Femur (tissue), 1 donor: ENCODE measurements around the gene HSFX2.
"Not testable (repeated sequence)": the region's sequence is repeated elsewhere in the genome, so short reads cannot be mapped to it uniquely, and the experiment has no call there.

Experiments
- DNase-seq: peaks from one replicate; pipeline ENCODE4 v3.0.0-alpha.2; 2017

The HSFX2 gene, protein sequence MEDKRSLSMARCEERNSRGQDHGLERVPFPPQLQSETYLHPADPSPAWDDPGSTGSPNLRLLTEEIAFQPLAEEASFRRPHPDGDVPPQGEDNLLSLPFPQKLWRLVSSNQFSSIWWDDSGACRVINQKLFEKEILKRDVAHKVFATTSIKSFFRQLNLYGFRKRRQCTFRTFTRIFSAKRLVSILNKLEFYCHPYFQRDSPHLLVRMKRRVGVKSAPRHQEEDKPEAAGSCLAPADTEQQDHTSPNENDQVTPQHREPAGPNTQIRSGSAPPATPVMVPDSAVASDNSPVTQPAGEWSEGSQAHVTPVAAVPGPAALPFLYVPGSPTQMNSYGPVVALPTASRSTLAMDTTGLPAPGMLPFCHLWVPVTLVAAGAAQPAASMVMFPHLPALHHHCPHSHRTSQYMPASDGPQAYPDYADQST

DNA sequence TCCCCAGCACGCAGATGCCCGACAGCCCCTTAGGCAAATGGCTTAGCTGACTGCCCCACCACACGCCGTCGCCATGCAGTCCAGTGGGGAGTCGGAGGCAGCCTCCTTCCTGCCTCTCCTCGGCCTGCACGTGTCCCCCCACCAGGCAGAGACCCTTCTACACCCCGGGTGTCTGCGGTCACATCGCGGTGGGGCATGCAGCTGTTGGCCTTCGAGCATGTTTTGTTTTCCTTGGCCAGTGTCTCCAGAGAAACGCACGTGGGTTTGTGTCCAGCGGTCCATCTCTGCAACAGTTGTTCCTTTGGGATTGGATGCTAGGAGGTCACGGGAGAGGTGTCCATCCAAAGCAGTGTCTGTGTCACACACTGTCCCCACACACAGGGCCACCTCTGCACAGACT is at the start of gene HSFX2:
TSS of gene HSFX2 (minus strand) at position 101 of the 400 bp plus-strand sequence. CDS start 614 bp downstream, outside the sequence.
- not testable (repeated sequence) for DNase-seq

DNA sequence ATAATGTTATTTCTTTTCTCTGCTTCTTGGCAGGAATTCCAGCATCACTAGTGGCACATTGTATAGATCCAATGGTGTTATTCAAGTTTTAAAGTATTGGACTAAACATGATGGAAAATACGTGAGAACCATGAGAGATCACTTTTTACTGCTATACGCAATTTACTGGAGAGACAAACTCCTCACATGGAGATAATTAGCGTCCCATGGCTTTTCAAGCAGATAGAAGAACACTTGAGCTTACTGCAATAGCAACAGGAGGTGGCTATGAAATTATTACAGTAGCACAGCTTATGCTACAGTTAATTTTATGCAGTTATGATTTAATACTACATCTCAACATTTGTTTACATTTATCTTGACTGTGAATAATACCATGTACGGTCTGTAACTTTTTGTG is 48.4 kb upstream of the HSFX2 start:
- no peak for DNase-seq

DNA sequence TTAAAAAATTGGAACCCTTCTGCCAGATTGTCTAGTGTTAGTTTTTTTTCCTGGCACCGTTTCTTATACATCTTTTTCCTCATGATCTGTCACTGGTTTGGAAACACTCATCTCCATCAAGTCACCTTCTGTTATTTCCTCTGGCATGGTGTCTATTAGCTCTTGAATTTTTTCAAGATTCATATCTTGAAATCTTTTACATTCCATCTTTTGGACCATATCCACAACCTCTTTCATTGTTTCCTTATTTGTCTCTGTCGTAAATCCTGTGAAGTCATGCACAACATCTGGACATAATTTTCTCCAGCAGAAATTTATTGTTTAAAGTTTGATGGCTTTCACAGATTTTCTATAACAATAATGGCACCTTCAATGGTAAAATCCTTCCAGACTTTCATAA is 46.7 kb upstream of the HSFX2 start:
- DNase-seq: no peak

DNA sequence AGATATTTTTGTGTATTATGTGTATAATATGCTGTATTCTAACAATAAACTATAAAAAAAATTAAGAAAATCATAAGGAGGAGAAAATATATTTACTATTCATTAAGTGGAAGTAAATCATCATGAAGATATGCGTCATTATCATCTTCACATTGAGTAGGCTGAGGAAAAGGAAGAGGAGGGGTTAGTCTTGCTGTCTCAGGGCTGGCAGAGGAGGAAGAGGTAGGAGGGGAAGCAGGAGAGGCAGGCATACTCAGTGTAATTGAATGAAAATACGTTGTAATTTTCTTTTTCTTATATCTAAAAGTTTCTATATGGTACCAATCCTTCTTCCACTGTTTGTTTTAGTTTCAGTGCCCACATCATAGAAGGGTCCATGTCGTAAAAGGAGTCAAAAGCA is 46.3 kb upstream of the HSFX2 start:
- DNase-seq: no peak

DNA sequence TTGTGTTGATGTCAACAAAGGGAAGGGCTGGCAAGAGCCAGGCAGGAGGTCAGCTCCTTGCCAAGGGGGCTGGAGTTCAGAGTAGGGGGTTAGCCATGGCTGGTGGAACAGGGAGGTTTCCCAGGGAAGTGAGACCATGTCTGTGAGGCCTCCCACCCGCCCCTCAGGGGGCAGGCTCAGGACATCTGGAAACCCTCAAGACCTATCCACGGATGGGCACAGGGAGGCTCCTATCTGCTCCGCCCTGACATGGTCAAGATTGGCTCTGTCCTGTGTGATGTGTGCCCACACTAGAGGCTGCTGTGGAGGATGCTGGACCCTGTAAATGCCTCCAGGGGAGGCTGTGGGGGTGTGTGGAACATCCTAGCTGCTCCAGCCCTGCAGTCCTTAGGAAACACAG is 44.5 kb upstream of the HSFX2 start:
- no peak for DNase-seq

DNA sequence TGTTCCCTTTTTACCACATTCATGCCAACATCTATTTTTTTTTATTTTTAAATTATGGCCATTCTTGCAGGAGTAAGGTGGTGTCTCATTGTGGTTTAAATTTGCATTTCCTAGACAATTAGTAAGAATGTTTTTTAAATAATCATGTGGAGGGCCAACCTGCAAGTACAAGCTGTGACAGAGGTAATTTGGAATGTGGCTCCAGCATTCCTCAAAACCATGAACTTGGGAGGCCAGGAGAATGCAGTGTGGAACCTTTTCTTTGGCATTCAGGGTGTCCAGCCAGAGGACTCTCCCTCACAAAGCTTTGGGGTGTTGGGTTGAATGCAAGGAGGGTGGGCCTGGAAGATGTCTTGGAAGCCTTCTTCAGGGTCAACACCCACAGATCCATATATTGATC is 43.7 kb upstream of the HSFX2 start:
- DNase-seq: no peak

DNA sequence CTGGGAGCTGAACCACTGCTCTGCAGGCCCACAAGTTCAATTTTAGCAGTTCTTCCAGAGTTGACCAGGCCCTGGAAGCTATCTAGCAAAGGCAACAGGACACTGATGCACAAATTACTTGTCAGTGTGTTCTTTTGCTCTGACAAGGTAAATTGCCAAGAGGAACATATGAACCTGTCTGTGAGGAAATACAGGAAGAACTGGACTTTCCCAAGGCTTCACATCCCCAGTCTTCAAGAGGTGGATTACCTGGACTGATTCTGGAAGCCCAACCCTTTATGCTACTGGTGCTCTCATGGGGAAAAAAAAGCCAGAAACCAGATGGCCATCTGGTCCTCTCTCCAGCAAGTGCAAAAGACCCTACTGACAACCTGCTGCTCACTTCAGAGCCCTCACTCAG is 38.4 kb upstream of the HSFX2 start:
- no peak for DNase-seq

DNA sequence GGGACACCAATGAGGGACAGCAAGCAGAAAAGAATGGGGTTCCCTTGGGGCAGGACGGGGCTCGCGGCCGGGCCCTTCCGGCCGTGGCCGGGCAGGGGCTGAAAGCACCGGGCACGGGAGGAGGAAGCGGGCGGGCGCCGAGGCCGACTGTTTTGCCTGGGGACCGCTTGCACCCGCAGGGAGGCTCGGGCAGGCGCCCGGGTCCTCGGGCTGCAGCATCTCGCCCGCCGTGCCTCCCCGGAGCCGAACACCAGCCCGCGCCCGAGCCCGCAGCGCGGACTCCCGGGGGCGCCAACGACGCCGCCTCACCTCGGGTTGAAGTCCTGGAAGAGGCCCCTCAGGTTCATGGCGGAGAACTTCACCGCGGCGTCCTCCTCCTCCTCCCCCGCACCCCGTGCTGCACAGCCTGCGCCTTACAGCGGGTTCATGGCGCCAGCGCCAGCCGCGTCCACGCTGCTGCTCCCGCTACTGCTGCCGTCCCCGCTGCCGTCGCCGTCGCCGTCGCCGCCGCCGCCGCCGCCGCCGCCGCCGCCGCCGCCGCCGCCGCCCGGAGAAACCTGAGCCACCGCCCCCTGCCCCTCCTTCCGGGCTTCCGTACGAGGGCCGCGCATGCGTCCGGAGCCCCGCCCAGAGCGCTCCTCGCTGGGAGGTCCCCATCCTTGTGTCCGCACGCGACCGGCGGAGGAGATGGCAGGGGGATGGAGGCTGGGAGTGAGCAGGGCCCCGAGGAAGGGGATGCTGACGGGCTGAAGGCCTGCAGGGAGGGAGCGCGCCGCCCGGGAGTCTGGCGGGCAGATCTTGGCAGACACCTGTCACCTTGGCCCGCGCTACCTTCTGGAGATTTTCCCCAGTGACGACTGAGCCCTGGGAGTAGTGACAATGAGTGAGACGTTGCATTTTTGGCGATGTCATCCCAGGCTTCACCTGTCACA is 36.4 kb upstream of the HSFX2 start, which contains the start of gene TMEM185A:
TSS of gene TMEM185A (minus strand) at position 559 of the 932 bp plus-strand sequence. CDS start at position 347, 212 bp downstream.
- peak; percentile 73 for DNase-seq

DNA sequence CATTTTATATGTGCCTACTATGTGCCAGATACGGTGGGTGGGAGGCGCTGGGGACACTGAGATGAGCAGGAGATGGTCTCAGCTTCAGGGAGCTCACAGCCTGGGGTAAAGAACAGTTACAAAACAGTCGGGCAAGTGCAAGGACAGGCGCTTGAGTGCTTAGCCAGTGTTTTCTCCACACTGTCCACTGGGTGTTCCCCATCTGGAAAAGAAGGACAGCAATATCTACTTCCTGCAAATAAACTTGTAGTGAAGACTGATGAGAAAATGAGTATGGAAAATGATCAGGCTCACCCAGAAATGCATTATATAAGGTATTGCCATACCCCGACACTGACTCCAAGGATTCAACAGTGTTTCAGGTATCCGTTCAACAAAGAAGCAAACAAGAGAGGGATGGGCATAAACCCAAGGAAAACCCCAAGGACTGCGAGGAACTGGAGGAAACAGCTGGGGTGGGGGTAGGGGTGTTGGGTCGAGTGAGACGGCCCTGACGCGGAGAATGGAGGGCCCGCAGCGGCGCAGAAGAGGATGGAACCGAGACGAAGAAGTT is 35.6 kb upstream of the HSFX2 start:
- peak; percentile 32 for DNase-seq

DNA sequence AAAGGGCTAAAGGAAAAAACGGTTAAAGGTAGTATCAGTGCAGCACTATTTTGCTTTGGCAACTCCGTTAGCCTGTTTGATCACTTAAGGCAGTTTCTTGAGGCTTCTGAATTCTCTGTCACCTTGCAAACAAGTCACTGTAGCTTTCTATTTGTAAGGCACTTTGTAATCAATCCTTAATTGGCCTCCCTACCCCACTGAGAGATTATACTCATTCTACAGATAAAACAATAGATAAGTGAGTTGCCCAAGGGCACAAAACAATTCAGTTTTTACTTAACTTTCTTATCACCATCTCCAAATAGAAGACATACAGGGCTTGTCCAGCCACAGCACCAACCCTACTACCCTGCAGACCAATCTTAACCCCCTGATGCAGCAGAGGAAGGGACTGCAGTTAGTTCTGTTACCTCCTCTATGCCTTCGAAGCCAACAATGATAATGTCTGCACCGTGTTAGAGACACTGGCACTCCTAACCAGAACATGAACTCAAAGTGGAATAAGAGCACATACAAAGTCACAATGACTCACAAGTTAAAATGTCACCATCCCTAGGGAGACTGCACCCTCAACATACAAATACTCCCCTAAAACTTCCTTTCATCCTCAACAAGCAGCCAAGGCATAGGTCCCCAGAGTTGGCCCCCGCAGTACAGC is 34.7 kb upstream of the HSFX2 start:
- no peak for DNase-seq

DNA sequence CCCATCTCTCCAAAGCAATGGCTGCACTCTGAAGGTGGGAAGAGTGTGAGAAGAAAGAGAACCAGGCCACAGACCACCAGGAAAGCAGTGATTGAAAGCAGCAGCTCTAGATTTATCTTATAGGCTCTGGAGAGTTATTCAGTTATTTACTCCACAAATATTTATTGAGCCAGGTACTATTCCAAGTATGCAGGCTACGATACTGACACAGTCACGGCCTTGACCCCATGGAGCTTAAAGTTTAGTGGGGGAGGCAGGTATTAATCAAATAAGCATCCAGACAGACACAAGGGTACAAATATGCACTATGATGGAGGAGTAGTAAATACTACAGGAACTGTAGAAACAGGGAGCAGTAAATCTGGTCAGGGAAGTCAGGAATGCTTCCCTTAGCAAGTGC is 33.7 kb upstream of the HSFX2 start:
- no peak for DNase-seq

DNA sequence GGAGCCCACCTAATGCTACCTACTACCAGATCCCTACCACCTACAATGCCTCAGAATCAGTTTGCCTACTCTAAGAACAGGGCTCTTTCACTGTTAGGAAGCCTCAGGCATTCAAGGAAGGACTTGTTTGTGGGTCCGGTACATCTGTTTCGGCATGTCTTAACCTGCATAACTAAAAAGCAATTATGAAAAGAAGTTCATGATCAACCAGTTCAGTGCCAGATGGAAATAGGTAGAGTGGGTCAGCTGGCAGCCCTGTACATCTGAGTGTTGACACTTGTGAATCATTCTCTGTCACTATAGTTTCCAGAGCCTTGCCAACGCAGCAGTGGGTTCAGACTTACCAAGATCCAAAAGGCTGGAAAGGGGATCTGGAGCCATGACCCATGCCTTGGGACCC is 33.2 kb upstream of the HSFX2 start:
- DNase-seq: no peak

DNA sequence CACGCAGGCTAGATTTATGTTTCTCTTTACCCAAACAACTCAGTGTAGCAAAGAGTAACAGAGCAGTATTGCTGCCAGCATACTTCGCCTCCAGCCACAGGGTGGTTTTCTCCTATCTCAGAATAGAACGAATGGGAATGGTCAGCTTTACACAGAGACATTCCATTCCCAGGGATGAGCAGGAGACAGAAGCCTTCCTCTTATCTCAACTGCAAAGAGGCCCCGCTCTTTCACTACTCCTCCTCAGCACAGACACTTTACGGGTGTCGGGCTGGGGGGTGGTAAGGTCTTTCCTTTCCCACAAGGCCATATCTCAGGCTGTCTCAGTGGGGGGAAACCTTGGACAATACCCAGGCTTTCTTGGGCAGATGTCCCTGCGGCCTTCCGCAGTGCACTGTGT is 31.7 kb upstream of the HSFX2 start:
- DNase-seq: not testable (repeated sequence)

DNA sequence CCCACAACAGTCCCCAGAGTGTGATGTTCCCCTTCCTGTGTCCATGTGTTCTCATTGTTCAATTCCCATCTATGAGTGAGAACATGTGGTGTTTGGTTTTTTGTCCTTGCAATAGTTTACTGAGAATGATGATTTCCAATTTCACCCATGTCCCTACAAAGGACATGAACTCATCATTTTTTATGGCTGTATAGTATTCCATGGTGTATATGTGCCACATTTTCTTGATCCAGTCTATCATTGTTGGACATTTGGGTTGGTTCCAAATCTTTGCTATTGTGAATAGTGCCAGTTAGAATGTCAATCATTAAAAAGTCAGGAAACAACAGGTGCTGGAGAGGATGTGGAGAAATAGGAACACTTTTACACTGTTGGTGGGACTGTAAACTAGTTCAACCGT is 24.5 kb upstream of the HSFX2 start:
- not testable (repeated sequence) for DNase-seq

DNA sequence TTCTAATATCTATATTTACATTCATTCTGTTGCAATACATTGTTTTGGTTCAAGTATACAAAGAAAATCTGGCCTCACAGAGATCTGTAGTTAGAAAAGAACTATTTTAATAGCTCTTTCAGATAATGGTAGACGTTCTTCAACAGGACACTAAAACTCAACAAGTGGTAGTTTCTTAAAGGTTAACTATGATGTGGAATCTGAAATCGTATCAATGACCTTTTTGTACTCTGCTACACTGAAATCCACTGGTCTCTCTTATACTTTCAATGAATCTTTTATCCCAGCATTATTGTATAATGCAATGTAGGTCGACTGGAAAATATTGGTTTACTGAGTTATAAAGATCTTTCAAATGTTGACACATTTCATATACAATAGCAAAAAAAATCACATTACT is 23.8 kb upstream of the HSFX2 start:
- no peak for DNase-seq

DNA sequence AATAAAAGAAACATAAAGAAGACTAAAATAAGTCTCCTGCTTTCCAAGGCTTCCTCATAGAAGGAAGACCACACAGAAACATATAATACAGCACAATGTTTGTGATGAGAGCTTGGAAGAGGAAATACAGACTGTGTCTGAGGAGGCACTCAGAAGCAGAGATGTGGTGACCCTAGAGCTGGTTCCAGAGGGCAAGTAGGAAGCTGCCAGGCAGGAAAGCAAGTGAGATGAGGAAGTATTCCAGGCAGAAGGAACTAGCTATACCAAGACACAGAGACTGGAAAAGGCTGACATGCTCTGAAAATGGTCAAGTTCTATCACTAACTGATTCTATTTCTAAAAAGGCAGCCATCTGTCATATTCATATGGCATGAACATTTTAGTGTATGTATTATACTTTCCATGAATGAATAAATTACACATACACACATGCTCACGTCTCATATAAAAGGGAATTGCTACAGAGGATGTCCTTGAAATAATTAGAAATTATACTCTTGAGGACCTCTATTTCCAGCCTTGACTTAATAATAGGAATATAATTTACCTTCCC is 16.6 kb upstream of the HSFX2 start:
- DNase-seq: no peak

DNA sequence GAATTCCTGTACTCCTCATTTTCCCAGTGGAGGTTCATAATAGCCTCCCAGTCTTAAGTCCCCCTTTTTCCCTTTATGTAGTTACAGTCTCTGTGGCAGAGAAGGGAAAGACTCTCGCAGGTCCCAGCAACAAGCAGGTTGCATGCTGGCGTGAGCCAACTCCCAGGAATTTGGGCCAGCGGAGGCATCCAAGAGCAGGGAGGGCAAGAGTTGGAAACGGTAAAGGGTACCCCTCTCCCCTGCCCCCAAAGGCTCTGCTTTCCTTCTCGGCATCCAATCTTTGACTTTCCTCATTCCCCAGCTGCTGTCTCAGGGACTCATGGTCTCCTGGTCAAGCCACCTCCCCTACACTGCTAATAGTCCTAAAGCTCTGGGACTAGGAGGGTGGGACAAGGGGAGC is 15.4 kb upstream of the HSFX2 start:
- DNase-seq: no peak

DNA sequence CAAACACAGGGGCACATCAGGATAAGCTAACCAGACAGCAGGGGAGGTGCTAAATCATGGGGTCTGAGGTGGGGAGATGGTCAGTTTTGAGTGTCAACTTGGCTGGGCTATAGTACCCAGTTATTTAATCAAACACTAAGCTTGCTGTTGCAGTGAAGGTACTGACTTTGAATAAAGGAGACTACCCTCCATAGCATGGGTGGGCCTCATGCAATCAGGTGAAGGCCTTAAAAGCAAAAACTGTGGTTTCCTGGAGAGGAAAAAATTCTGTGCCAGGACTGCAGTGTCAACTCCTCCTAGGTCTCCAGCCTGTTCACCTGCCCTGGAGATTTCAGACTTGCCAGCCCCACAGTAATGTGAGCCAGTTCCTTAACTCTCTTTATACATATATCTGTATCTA is 12.6 kb upstream of the HSFX2 start:
- no peak for DNase-seq

DNA sequence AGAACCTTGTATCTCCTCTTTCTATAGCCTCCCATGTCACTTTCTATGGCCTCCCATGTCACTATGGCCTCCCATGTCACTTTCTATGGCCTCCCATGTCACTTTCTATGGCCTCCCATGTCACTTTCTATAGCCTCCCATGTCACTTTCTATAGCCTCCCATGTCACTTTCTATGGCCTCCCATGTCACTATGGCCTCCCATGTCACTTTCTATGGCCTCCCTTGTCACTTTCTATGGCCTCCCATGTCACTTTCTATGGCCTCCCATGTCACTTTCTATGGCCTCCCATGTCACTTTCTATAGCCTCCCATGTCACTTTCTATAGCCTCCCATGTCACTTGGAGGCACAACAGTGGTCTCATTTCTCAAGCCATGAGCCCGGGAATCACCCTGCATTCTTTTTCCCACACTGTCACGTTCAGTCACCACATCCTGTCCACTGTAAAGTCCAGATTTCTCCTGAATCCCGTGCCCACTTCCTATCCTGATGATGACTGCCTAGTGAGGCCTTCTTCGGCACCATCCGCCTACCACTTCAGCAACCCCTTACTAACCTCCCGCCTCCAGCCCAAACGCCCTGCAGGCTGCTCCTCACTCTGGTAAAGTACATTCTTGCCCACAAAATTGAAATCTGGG is 10.3 kb upstream of the HSFX2 start:
- DNase-seq: not testable (repeated sequence)

DNA sequence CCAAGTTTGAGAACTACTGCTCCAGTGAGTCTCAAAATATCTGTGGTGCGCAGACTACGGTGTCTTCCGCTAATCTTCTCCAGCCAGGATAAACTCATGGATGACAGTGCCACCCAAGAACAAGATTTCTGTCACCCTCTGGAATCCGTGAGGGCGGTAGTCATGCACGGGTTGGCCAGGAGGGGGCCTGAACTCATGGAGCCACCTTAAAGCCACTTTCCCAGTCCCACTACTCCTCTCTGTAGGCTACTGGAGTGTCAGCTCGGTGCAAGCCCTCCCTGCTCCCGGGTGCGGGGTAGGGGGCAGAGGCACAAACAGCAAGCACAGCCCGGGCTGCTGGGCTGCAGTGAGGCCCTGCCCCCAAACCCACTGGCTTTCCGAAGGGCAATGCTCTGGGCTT is 3.5 kb upstream of the HSFX2 start:
- DNase-seq: not testable (repeated sequence)

DNA sequence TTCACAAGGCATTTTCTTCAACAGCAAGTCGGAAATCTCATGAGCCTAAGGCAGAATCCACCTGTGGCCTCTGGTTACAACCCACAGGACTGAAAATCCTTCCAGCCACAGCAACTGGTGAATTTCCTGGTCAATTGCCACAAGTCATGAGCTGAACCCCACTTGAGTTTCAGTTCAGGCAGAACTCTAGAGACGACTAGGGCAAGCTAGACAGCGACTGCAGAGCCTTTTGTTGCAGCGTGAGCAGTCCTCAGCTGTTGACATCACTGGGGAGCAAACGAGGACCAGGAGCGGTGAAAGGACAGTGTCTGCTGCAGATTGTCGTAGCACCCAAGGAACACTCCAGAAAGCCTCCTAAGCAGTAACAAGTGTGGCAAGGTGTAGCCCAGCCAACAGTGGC is 829 bp upstream of the HSFX2 start:
- not testable (repeated sequence) for DNase-seq

DNA sequence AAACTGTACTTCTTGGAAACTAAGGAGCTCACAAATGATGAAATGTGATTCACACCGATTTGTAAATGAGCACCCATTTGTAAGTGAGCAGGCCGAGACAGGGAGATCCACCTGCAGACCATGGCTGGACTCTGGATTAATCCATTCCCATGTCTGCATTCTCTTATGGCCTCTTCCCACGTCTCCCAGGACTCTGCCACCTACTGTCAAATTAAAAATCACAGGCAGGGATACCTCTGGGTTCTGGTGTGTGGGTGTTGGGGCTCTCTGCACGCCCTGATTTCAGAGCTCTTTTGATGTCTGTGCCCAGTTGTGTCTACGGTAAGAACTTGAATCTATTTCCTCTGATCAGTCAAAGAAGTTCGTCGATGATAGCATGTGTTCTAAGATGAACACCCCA is 4.1 kb downstream of the HSFX2 start:
- not testable (repeated sequence) for DNase-seq
